Ascending aorta (tissue), 2 donors: ENCODE data around the gene SLC9A8. TPM values are rescaled to one million over a fixed set of nuclear protein-coding genes. Genes with fewer than 3 reads are reported as not detected.

Source experiments
- DNase-seq, 2 donors: peaks; one replicate each; pipeline ENCODE4 v3.0.0-alpha.2; 2019; ENCODE audit warnings: low spot score in 2 of 2
- H3K27ac ChIP-seq, 2 donors: fragments of 200-600 bp; sonication (generic); one replicate each; pipeline ENCODE4 v1.5.1; 2016 to 2017; ENCODE audit warnings: mild to moderate bottlenecking in 1 of 2
- H3K27me3 ChIP-seq: fragments of 200-600 bp; sonication (generic); one replicate; pipeline ENCODE4 v1.5.1; 2017
- H3K36me3 ChIP-seq, 2 donors: fragments of 200-600 bp; sonication (generic); one replicate each; pipeline ENCODE4 v1.5.1; 2016
- H3K4me1 ChIP-seq, 2 donors: fragments of 200-600 bp; sonication (generic); one replicate each; pipeline ENCODE4 v1.5.1; 2016 to 2017; ENCODE audit warnings: mild to moderate bottlenecking in 1 of 2
- H3K4me3 ChIP-seq, 2 donors: fragments of 200-600 bp; sonication (generic); one replicate each; pipeline ENCODE4 v1.5.1; 2016 to 2017; ENCODE audit warnings: mild to moderate bottlenecking in 1 of 2
- H3K9me3 ChIP-seq, 2 donors: fragments of 200-600 bp; sonication (generic); one replicate each; pipeline ENCODE4 v1.5.1; 2016
- intact Hi-C: fragments of 100-400 bp; cut with DNase I; formaldehyde crosslinking; loops from one replicate; pipeline ENCODE4 v1.15.1; 2023
- total RNA-seq: library from RNA; depleted of rRNA; stranded (reverse); fragments of >200 nt; gene quantifications from one replicate; pipeline ENCODE4 v1.1.0, GENCODE V29; 2016
- TF ChIP-seq, protein P1 (sequence below), 3 experiments: fragments of 200-600 bp in 2 of 3; fragments of 450-650 bp in 1 of 3; sonication (generic) in 2 of 3; IDR thresholded peaks; one replicate each; pipeline ENCODE4 v1.5.1; 2016 to 2019; ENCODE audit warnings: antibody characterized with exemption in 3 of 3, mild to moderate bottlenecking in 1 of 3, moderate library complexity in 1 of 3

SLC9A8 gene
- total RNA-seq, 1 donor from 2014 or later: 9.7 TPM

DNA sequence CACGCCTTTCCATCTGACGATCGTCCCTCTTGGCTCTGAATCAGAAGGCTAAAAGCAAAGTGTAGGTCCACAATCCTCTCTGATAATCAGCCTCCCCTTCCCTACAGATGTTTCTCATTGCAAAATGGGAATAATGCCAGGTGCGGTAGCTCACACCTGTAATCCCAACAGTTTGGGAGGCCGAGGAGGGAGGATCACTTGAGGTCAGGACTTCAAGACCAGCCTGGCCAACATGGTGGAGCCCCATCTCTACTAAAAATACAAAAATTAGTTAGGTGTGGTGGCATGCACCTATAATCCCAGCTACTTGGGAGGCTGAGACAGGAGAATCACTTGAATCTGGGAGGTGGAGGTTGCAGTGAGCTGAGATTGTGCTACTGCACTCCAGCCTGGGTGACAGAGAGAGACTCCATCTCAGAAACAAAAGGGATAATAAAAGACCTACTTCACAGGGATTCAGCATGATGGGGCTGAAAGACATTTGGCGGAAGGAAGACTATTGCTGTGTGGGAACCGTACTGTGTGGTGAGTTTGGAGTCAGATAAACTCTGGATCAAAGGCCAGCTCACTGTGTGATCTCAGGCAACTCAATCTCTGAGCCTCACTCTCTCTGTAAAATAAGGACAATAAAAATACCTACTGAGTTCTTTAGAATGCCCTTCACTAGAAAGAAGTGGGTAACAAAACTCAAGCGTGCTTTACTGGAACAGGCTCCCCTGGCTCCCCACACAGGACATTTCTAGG, 15.9 kb upstream of the SLC9A8 start:
- intact Hi-C loops: no loop called here
- TF ChIP-seq, protein P1, sequence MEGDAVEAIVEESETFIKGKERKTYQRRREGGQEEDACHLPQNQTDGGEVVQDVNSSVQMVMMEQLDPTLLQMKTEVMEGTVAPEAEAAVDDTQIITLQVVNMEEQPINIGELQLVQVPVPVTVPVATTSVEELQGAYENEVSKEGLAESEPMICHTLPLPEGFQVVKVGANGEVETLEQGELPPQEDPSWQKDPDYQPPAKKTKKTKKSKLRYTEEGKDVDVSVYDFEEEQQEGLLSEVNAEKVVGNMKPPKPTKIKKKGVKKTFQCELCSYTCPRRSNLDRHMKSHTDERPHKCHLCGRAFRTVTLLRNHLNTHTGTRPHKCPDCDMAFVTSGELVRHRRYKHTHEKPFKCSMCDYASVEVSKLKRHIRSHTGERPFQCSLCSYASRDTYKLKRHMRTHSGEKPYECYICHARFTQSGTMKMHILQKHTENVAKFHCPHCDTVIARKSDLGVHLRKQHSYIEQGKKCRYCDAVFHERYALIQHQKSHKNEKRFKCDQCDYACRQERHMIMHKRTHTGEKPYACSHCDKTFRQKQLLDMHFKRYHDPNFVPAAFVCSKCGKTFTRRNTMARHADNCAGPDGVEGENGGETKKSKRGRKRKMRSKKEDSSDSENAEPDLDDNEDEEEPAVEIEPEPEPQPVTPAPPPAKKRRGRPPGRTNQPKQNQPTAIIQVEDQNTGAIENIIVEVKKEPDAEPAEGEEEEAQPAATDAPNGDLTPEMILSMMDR (IDR thresholded peaks at IDR 0.05): no peak
- no peaks in the 10 kb centered on the region for H3K36me3 ChIP-seq
- no peak overlapping the region for H3K4me3 ChIP-seq
- no peaks in the 10 kb centered on the region for H3K27me3 ChIP-seq
- DNase-seq: no peak
- no peaks in the 10 kb centered on the region for H3K9me3 ChIP-seq
- H3K27ac ChIP-seq: no peak overlapping the region
- no peaks in the 10 kb centered on the region for H3K4me1 ChIP-seq

DNA sequence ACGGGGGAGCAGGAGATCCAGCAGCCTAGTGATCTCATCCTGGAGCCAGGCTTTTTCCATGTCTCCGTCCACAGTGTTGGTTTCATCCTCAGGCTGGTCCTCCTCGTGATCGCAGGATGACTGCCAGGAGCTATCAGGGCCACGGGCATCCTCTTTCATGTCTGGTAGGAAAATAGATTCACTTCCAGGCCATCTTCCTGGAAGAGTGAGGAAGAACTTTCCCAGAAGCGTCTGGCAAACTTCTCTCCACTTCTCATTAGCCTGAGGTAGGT, 15.3 kb upstream of the SLC9A8 start:
- Histone ChIP-seq H3K27me3 (no peaks in the 10 kb centered on the region), H3K27ac (no peak overlapping the region), H3K9me3 (no peaks in the 10 kb centered on the region), H3K4me3 (no peak overlapping the region), H3K36me3 (no peaks in the 10 kb centered on the region), H3K4me1 (no peaks in the 10 kb centered on the region)
- intact Hi-C loops: no loop called here
- TF ChIP-seq, protein P1 (IDR thresholded peaks at IDR 0.05): no peak
- no peak for DNase-seq

DNA sequence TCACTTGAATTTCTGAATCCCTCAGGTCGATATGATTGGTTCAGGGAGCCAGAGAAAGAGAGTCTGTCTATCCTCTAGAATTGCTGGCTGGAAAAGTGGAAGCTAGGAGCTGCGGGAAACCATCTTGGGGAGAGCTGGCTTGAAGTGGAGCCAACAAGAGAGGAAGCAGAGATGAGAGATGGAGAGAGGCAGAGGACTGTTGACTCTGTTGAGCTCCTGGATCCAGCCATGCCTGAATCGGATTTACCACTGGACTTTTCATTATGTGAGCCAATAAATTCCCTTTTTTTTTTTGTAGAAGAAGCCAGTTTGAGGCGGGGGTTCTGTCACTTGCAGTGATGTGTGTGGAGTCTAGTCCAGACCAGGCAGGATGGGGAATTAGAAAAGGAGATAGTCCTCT, 13.9 kb upstream of the SLC9A8 start:
- H3K27me3 ChIP-seq: no peaks in the 10 kb centered on the region
- no peak for DNase-seq

DNA sequence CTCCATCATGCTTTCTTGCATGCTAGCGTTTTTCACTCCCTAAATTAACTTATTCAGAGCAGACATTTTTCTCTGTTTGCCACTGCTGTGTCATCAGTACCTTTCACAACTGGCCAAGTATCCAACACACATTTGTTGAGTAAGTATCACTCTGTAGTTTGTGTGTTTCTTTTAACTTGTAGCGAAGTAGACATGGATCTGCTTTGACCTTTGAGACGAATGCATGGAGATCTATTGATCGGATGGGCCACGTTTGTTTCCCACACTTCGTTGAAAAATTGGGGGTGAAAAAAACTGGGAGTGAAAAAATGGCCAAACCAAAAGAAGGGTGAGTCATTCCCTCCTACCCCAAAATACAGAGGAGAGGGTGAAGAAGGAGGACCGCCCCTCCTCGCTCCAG, 12.9 kb upstream of the SLC9A8 start:
- Histone ChIP-seq H3K4me1 (no peaks in the 10 kb centered on the region), H3K4me3 (no peak overlapping the region), H3K9me3 (peaks cover 0 to 3% of the 10 kb centered on the region in 2 donors), H3K27ac (no peak overlapping the region), H3K27me3 (no peaks in the 10 kb centered on the region), H3K36me3 (no peaks in the 10 kb centered on the region)
- no peak for DNase-seq
- intact Hi-C loops: no loop called here
- TF ChIP-seq, protein P1 (IDR thresholded peaks at IDR 0.05): no peak

More for the DNA sequence above, 13.9 kb upstream of the SLC9A8 start:
- Histone ChIP-seq H3K9me3 (peaks cover 0 to 2% of the 10 kb centered on the region in 2 donors), H3K4me1 (no peaks in the 10 kb centered on the region), H3K4me3 (no peak overlapping the region), H3K27ac (no peak overlapping the region), H3K36me3 (no peaks in the 10 kb centered on the region)
- TF ChIP-seq, protein P1 (IDR thresholded peaks at IDR 0.05): no peak
- intact Hi-C loops: no loop called here

DNA sequence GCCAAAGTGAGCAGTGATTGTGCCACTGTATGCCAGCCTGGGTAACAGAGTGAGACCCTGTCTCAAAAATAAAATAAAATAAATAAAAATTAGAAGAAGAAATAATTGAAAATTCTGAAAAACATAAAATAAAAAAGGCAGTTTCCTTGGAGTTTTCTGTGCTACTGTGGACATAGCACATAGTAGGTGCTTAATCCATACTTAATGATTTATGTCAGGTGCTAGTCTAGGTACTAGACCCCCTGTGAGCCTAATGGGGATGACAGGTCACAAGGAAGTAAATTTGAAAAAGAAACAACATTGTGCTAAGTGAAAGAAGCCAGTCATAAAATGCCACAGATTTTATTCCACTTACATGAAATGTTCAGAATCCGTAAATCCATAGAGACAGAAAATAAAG, 9.2 kb upstream of the SLC9A8 start:
- intact Hi-C loops: no loop called here
- H3K4me1 ChIP-seq: no peaks in the 10 kb centered on the region
- no peaks in the 10 kb centered on the region for H3K27me3 ChIP-seq

More for the DNA sequence above, 9.2 kb upstream of the SLC9A8 start:
- Histone ChIP-seq H3K36me3 (no peaks in the 10 kb centered on the region), H3K27ac (no peak overlapping the region), H3K9me3 (peaks cover 0 to 3% of the 10 kb centered on the region in 2 donors), H3K4me3 (no peak overlapping the region)
- DNase-seq: no peak
- TF ChIP-seq, protein P1 (IDR thresholded peaks at IDR 0.05): no peak
